ENCODE data around the gene FANCG. TPM values are rescaled to one million over a fixed set of nuclear protein-coding genes. Genes with fewer than 3 reads are reported as not detected.

Gene FANCG
- total RNA-seq (2022; extraction: Qiagen RNA extraction; ENCODE audit: low read depth): 34.6 to 51.4 TPM (median 50.5 TPM) in 5 replicates

DNA sequence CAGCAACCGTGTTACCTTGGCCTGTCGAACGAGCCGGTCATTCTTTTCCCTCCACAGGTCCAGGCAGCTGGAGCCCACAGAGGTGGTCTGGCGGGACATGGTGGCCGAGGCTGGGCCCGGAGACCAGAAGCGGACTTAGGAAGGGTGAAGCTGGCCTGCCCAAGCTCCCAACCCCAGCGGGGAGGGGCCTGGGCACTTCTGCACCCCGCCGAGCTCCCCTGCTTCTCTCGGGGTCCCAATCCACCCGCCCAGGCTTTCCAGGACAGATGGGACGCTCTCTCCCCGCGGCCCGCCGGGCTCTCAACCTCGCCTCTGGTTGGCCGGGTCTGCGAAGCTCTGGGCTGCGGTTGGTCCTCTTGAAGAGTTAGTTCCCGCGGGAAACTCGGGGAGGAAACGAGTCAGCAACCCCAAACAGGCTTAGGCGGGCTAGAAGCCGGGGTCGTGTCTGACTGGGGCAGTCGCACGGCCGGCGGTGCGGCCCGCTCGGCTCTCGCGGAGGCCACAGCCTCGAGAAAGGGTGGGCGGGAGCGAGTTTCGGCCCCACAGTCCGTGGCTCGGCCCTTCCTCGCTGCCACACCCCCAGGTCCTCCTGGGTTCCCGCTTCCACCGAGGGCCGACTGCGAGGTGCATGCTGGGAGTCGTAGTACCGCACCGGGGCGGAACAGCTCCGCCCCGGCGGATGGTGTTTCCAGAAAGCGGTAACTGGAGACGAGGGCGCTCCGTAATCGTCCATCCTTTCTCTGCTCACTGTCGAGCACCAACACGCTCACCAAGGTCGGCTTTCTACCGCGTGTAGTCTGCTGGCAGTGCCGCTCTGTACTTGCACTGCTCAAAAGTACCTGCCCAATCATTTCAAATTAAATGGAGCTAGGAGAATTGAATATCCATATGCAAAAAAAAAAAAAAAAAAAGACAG is at the start of gene FANCG:
FANCG (minus strand) TSS at position 517 of the 916 bp plus-strand sequence; CDS start at position 99, 418 bp downstream.

DNA sequence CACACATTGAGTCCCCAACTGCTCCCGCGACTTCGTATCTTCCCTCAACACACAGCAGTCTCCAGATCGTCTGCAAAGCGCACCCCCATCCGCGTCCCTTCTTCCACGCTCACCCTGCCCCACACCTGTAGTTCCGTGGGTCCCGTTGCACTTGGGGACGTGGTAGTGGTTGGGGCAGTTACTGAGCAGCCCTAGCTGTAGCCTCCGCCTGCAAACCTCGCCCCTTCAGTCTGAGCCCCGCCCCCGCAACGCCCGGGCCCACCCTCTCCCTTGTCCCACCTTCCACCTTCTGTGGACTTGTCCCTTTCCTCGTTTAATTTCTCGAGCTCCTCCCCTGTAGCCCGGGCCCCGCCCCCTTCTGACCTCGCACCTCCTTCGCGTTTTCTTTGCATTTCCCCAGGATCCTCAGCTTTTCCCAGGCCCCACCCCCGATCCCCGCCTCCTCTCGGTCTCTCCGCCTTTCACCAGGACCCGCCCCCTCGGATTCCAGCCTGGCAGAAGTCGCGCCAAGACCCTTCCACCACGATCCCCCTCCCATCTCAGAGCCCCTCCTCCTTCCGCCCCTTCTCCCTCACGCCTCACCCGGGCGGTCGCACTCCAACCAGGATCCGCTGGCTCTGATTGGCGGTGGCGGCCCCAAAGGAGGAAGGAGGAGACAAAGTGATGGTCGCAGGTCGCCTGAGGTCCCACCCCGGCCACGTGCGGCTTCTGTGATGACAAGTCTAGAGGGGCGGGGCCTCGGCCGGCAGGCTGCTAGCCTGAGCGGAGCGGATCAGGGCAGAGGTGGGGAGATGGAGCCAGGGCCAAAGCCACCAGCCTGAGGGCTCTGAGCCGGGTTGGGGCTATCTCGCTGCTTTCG is 36.2 kb upstream of the FANCG start, which contains the start of gene ATOSB:
ATOSB (minus strand) TSS at position 183 of the 859 bp plus-strand sequence. CDS start 7,588 bp downstream, outside the sequence.

DNA sequence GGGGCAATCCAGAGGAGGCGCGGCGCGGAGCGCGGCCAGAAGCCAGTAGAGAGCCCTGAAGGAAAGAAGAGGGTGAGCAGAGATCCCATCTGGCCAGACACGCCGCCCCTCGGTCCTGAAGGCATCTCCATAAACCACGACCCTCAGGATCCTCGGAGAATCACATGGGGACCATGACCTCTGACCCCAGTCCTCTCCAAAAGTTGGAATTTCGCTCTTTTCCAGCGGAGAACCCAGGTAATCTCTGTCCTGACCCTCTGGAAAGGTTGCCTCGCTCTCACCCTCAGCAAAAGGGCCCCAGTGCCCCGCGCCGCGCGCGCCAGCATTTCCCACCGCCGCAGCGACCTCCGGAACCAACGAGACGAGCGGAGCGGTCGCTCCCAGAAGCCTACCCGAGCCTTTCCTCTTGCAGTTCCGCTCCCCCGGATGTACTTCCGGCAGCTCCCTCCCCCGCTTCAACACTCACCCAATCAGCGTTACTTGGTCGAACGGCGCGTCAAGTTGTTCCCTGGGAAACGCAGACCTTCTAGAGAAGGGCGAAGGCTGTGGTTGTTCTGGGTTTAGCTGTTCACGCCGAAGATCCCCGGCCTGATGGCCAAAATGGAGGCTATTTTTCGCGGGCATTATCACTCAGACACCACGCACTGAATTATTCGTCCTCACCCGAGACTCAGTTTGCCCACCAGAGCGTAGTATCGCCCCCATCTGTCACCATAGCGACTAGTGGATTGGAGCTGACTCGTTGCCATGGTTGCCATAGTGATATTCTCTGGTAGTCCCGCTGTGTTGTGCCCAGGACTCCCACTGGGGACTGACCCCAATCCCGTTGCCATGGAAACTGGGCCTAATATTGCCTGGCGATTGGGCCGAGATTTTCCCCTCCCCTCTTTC is 23.3 kb upstream of the FANCG start, which contains the start of gene STOML2:
STOML2 (minus strand) TSS at position 363 of the 891 bp plus-strand sequence; CDS start at position 326, 37 bp downstream.

DNA sequence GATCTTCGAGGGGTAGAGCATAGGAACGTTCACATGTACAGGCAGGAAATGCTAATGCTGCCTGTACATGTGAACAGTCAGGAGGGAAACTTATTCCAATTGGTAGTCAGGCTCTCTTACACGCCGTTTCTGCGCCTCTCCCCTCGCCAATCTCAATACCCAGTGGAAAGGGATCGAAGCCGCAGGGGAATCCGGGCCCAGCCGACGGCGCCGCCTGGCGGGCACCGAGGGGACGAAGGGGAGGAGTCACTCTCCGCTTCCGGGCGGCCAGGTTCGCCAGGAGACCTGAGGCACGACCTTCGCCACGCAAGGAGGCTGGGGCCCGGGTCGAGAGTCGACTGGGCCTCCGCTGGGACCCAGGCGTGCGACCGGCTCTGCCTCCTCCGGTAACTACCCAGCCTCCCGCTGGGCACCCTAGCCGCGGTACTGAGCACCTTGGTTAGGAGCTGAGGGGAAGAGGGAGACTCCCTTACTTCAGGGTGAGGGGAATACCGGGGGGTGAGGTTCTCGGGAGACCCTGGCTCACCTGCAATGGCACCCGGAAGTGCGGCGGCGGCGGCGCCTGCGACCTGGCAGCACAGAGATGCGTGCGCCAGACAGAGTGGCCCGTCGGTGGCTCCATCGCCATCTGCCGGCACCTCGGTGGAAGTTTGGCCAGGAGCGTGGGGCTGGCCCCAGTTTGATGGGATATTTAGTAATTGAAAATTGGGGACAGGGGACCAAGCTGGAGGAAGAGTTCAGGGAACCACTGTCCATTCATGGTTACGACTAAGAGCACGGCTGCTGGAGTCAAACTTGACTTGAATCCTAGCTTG is 16.5 kb upstream of the FANCG start, which contains the start of gene PIGO:
PIGO (minus strand) TSS at position 557 of the 815 bp plus-strand sequence. CDS start 1,026 bp downstream, outside the sequence.

DNA sequence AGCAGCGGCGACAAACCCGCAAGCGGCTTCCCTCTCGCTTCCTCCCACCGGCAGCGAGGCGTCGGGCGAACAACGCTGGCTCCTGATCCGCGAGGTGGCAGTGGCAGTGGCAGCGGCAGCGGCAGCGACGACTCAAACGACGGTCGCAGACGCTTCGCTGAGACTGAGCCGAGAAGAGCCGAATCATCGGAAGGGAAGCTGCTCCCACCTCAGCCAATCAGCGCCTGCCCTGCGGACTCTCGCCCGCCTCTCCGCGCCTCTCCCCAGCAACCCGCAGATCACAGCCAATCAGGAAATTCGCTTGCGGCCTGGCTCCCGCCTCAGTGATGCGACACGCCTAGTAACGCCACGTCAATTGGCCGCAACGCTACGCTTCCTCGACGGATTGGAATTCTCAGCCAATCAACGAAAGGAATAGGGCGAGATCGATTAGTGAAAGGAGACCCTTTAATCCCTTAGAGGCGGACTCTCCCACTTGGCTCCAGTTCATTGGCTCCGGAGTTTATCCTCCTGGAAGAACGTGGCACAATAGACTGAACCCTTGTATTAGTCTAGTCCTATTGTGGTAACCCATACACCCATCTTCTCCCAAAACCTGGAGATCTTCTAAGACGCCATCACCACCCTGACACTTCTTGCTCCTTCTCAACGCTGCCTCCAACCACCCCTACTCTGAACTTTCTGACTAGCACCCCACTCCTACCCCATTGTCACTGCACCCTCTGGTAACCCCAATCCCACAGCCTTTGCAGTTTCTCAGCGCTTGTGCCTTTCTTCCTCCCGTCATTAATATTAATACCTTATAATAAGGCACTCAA is 7.1 kb downstream of the FANCG start, which contains the start of gene VCP:
VCP (minus strand) TSS at position 165 of the 818 bp plus-strand sequence. CDS start 272 bp downstream, outside the sequence.

Other genes starting within 250 kb of the FANCG start
- gene PHF24, start 121.7 kb downstream of the FANCG start, total RNA-seq (2022; extraction: Qiagen RNA extraction; ENCODE audit: low read depth): 0.07 to 0.29 TPM (median 0.16 TPM) in 5 replicates
- 7.7 to 9.8 TPM (median 9.6 TPM) in 5 replicates for gene DNAJB5, start 90.2 kb downstream of the FANCG start, total RNA-seq (2022; extraction: Qiagen RNA extraction; ENCODE audit: low read depth)
- gene VCP, start 7.3 kb downstream of the FANCG start, total RNA-seq (2022; extraction: Qiagen RNA extraction; ENCODE audit: low read depth): 266 to 301 TPM (median 280 TPM) in 5 replicates
- 41.0 to 59.8 TPM (median 50.6 TPM) in 5 replicates for gene PIGO, start 16.6 kb upstream of the FANCG start, total RNA-seq (2022; extraction: Qiagen RNA extraction; ENCODE audit: low read depth)
- gene STOML2, start 23.2 kb upstream of the FANCG start, total RNA-seq (2022; extraction: Qiagen RNA extraction; ENCODE audit: low read depth): 226 to 272 TPM (median 253 TPM) in 5 replicates
- gene ATOSB, start 35.9 kb upstream of the FANCG start, total RNA-seq (2022; extraction: Qiagen RNA extraction; ENCODE audit: low read depth): 8.1 to 13.4 TPM (median 10.5 TPM) in 5 replicates
- gene UNC13B, start 82.1 kb upstream of the FANCG start, total RNA-seq (2022; extraction: Qiagen RNA extraction; ENCODE audit: low read depth): 8.6 to 11.2 TPM (median 10.1 TPM) in 5 replicates